MCF 10A (cell line): ENCODE data around the gene MEDAG. TPM values are rescaled to one million over a fixed set of nuclear protein-coding genes. Genes with fewer than 3 reads are reported as not detected.

Source experiments
- BruUV-seq: library from RNA; stranded (reverse); fragments of 400-500 nt; replicated peaks from 2 replicates; lab custom pipeline; 2021; lab: Mats Ljungman, UMichigan
- CTCF ChIA-PET: fragments of 300-600 bp; sonication (Branson Sonifier 250); formaldehyde crosslinking; extraction: SDS; loops from one replicate; lab custom pipeline; 2021; ENCODE audit warnings: antibody characterized with exemption, inconsistent platforms; lab: Yijun Ruan, JAX
- POLR2A ChIA-PET: fragments of 300-600, 350-650 bp; sonication (Branson Sonifier 250); formaldehyde crosslinking; extraction: SDS; loops from one replicate; lab custom pipeline; 2020; ENCODE audit warnings: antibody characterized with exemption, inconsistent platforms; lab: Yijun Ruan, JAX
- DNase-seq: peaks from one replicate; pipeline ENCODE4 v3.0.0-alpha.2; 2018; ENCODE audit not compliant: unreplicated experiment
- H3K27ac Mint-ChIP-seq: one replicate; pipeline ENCODE4 v1.8.0; 2022; ENCODE audit warnings: mild to moderate bottlenecking, low read depth, mixed read lengths; ENCODE audit not compliant: unreplicated experiment
- H3K27me3 Mint-ChIP-seq: one replicate; pipeline ENCODE4 v1.8.0; 2022; ENCODE audit warnings: mixed read lengths; ENCODE audit not compliant: insufficient read depth, unreplicated experiment
- H3K36me3 Mint-ChIP-seq: one replicate; pipeline ENCODE4 v1.8.0; 2022; ENCODE audit warnings: mild to moderate bottlenecking, moderate library complexity, mixed read lengths; ENCODE audit not compliant: insufficient read depth, unreplicated experiment
- H3K4me1 Mint-ChIP-seq: one replicate; pipeline ENCODE4 v1.8.0; 2022; ENCODE audit warnings: mixed read lengths; ENCODE audit not compliant: insufficient read depth, unreplicated experiment
- H3K4me3 Mint-ChIP-seq: one replicate; pipeline ENCODE4 v1.8.0; 2022; ENCODE audit warnings: mild to moderate bottlenecking, moderate library complexity, mixed read lengths; ENCODE audit not compliant: unreplicated experiment
- H3K9me3 Mint-ChIP-seq: one replicate; pipeline ENCODE4 v1.8.0; 2022; ENCODE audit warnings: mixed read lengths; ENCODE audit not compliant: unreplicated experiment
- CTCF ChIP-seq: fragments of 200-600 bp; IDR thresholded peaks from one replicate; pipeline ENCODE4 v1.8.0; 2022; ENCODE audit warnings: antibody characterized with exemption, mild to moderate bottlenecking; ENCODE audit not compliant: unreplicated experiment
- intact Hi-C: fragments of 100-400 bp; cut with micrococcal nuclease; formaldehyde crosslinking; loops from 2 replicates; pipeline ENCODE4 v1.14.1; 2022
- total RNA-seq: library from RNA; stranded (reverse); gene quantifications from 2 replicates; pipeline ENCODE4 v1.2.3, GENCODE V29; 2022

The MEDAG gene
- total RNA-seq, 1 experiment from 2014 or later = not detected

GRCh38 chr13:30934381-30934780 is 28.3 kb downstream of the MEDAG start:
- no peak for TF ChIP-seq CTCF
- DNase-seq = no peak
- POLR2A ChIA-PET = interaction anchor here (0.6 to 0.7 kb wide), 3 partner anchors 33 to 191 kb away, joined by 3 read pairs; no protein-coding TSS in a partner anchor
- Mint-ChIP-seq H3K9me3 (no peaks in the 10 kb centered on the region), H3K27me3 (peaks cover 16% of the 10 kb centered on the region), H3K4me3 (no peak overlapping the region), H3K27ac (no peak overlapping the region), H3K4me1 (peaks cover 1% of the 10 kb centered on the region), H3K36me3 (no peaks in the 10 kb centered on the region)
- CTCF ChIA-PET = no interaction called here
- intact Hi-C loops = no loop called here
- BruUV-seq = no TSS peak

GRCh38 chr13:30934803-30935202 is 28.7 kb downstream of the MEDAG start:
- no peak overlapping the region for H3K27ac Mint-ChIP-seq
- H3K9me3 Mint-ChIP-seq = no peaks in the 10 kb centered on the region
- no peak for TF ChIP-seq CTCF
- intact Hi-C loops = no loop called here
- H3K4me1 Mint-ChIP-seq = no peaks in the 10 kb centered on the region
- BruUV-seq = no TSS peak
- H3K27me3 Mint-ChIP-seq = peaks cover 16% of the 10 kb centered on the region
- no peaks in the 10 kb centered on the region for H3K36me3 Mint-ChIP-seq
- H3K4me3 Mint-ChIP-seq = no peak overlapping the region
- CTCF ChIA-PET = no interaction called here
- no peak for DNase-seq
- POLR2A ChIA-PET = interaction anchor here (0.6 kb wide), 1 partner anchor 33 kb away, joined by 3 read pairs; no protein-coding TSS in a partner anchor

- no peak overlapping the region for H3K27ac Mint-ChIP-seq
- ChIA-PET CTCF (interaction anchor here (0.6 kb wide), 1 partner anchor 15 kb away, joined by 3 read pairs; no protein-coding TSS in a partner anchor), POLR2A (interaction anchor here (1.0 kb wide), 1 partner anchor 16 kb away, joined by 3 read pairs; no protein-coding TSS in a partner anchor)
- intact Hi-C loops = no loop called here
- no TSS peak for BruUV-seq
- H3K4me1 Mint-ChIP-seq = no peaks in the 10 kb centered on the region
- DNase-seq = no peak
- no peaks in the 10 kb centered on the region for H3K9me3 Mint-ChIP-seq
- no peak for TF ChIP-seq CTCF
- H3K27me3 Mint-ChIP-seq = peaks cover 16% of the 10 kb centered on the region
- no peak overlapping the region for H3K4me3 Mint-ChIP-seq
- no peaks in the 10 kb centered on the region for H3K36me3 Mint-ChIP-seq
Measured at GRCh38 chr13:30936971-30937370, 30.9 kb downstream of the MEDAG start.

GRCh38 chr13:30943881-30944280 is 37.8 kb downstream of the MEDAG start:
- BruUV-seq = no TSS peak
- no peak for DNase-seq
- peaks cover 26% of the 10 kb centered on the region for H3K27me3 Mint-ChIP-seq
- H3K27ac Mint-ChIP-seq = no peak overlapping the region
- H3K36me3 Mint-ChIP-seq = no peaks in the 10 kb centered on the region
- CTCF ChIA-PET = no interaction called here
- no peak for TF ChIP-seq CTCF
- peaks cover 10% of the 10 kb centered on the region for H3K9me3 Mint-ChIP-seq
- intact Hi-C loops = no loop called here
- no peaks in the 10 kb centered on the region for H3K4me1 Mint-ChIP-seq
- no peak overlapping the region for H3K4me3 Mint-ChIP-seq
- POLR2A ChIA-PET = no interaction called here
